ENCODE measurements around the gene TTLL8.

Gene TTLL8

DNA sequence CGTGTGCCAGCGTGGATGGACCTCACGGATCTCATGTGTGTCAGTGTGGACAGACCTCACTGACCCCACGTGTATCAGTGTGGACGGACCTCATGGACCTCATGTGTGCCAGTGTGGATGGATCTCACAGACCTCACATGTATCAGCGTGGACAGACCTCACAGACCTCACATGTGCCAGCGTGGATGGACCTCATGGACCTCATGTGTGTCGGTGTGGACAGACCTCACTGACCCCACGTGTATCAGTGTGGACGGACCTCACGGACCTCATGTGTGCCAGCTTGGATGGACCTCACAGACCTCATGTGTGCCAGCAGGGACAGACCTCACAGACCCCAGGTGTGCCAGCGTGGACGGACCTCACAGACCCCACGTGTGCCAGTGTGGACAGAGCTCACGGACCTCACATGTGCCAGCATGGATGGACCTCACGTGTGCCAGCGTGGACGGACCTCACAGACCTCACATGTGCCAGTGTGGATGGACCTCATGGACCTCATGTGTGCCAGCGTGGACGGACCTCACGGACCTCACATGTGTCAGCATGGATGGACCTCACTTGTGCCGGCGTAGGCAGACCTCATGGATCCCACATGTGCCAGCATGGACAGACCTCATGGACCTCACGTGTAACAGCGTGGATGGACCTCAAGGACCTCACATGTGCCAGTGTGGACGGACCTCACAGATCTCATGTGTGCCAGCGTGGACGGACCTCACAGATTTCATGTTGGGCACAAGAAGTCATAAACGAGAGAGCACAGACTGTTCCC, 18.2 kb downstream of the TTLL8 start:
- DNase-seq = no peak

DNA sequence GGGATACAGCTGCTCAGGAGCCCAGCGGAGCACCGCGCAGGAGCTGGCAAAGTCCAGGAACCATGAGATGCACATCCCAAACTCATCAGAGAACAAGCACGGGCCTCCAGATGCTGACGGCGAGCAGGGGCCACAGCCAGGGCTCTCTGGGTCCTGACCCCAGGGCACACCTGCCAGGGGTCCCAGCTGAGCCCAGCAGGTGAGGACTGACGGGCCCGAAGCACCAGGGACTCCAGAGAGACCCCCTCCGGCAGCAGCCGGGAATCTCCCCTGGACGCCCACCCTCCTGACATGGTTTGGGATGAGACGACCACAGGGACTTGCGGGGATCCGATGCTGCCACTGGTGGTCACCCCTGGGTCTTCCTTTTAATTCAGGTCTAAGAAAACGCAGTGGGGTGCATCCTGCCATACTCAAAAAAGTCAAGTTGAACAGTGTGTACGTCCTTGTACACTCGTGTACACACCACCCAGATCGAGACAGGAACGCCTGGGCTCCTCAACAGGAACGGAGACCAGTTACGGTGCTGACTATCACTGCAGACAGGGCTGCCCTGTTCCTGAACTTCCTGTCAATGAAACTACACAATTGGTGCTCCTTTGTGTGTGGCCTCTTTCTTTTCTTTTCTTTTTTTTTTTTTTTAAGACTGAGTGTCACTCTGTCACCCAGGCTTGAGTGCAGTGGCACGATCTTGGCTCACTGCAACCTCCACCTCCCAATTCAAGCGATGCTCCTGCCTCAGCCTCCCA, 21.9 kb downstream of the TTLL8 start:
- DNase-seq = no peak

DNA sequence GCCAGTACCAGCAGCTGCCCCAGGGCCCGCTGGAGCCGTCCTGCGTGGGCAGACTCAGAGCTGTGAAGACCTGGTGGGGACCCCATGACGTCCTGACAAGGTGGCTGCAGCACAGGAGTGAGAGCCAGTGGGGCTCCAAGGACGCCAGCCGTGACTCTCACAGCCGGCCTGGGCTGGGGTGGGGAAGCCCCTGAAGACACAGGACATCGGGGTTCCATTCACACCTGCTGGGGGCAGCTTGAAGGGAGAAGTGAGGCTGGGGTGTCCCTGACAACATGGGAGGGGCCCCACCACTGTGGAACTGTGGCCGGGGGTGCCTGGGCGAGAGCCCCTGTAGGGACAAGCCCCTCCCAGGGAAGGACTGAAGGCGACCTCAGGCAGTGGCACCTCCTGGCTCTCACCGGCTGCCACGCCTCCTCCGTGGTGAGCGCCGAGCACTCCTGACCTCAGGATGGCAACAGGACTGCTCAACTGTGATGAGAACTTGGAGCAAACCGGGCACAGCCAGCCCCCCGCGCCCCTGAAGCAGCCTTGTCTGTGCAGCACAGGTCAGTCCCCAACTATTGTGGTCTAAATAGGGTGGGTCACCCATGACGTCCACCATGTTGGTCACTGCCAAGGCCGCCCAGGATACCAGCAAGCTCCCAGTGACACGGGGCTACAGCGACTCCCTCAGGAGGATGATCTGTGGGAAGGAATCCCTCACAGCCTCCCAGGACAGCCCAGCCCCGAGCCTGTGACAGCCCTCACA, 22.8 kb downstream of the TTLL8 start:
- DNase-seq = no peak

DNA sequence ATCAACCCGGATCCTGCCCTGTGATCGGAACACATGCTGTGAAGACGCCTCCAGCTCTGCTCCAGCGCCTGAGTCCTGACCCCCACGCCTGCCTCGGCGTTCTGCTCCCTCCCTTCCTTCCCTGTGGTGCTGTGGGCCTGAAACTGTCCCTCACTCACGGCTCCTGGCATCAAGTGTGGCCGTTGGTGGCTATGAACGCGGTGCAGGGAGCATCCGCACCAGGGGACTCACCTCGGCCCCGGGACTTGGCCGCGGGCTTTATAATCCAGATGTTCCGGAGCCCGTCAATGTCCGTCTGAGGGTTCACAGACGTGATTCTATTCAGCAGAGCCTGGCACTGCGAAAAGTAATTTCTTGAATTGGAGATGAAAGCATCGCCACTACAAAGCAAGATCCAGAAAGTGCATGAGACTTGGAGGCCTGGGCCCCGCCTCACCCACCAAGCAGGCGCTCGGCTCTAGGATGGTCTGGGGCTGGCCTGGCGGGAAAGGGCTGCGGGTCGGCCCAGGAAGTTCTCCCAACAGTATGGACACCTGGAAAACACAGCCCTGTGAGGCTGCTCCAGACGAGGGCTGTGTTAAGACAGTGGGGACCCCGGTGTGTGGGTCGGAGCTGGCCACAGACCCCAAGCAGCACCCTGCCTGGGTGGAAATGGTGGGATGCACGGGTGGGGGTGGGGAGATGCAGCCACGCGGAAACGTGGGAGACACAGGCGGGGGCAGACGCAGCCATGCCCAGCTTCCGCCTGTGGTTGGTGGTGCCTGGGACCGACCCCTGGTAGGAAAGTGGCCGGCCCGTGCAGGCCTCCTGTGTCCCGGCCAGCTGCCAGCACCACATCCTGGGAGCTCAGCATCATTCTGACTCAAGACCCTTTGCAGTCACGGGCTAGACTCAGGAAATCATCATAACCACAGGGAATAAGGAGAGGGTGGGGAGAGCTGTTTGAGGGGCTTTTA, 23.7 kb downstream of the TTLL8 start:
- DNase-seq = no peak

DNA sequence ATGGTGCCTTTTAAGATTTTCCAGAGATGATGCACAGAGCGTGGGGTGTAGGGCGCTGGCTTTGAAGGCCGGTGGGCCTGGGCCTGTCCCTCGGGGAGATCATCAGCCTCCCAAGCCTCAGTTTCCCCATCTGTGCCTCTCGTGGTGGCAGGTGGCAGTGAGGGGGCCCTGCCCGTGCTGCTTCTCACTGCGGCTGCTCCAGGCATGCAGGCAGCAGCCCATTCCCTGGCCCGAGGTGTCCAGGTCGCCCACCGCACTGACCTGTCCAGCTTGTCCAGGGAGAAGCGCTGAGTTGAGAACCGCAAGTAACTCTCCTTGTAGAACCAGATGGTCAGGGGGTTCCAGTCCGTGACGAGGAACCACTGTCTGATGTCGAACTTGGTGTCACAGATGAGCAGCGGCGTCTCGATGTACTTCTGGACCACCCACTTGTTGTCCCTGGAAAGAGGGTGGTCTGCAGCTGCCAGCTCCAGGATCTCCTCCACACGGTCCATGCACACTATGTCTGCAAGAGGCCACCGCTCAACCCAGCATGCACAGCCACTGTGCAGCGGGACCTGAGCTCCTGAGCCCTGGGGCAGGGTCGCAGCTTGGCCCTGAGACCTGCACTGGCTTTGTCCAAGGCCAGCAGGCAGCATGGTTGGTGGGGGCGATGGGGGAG, 25.0 kb downstream of the TTLL8 start:
- DNase-seq = no peak

DNA sequence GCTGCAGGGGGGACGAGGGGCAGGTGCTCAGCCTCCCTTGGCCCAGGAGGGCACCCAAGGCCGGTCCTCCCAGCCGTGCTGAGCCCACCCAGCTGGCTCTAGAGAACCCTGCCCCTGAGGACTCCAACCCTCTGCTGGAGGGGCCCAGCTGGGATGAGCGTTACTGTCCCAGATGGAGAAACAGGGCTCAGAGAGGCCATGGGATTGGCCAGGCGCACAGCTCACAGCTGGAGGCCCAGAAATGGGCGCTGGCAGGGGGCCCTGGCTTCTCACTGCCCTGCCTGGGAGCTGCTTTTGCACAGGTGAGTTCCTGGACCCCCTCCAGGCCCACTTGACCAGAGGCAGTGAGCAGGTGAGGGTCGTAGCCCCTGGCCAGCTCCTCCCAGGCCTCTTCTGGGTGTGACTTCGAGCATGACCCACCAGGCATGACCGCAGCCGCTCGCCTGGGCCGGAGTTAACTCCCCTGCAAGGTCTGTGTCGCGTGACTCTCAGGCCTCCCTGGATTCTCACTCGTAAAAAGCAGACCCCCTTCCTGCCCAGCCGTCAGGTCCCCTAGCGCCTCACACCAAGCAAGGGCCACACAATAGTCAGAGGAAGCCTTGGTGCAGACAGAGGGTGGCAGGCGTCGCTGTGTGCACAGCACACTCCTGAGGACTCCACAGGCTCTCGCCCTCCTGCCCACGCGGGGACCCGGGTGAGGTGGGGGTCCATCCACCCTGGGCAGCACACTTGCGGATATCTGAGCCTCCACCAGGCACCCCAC, 25.8 kb downstream of the TTLL8 start:
- DNase-seq = no peak

DNA sequence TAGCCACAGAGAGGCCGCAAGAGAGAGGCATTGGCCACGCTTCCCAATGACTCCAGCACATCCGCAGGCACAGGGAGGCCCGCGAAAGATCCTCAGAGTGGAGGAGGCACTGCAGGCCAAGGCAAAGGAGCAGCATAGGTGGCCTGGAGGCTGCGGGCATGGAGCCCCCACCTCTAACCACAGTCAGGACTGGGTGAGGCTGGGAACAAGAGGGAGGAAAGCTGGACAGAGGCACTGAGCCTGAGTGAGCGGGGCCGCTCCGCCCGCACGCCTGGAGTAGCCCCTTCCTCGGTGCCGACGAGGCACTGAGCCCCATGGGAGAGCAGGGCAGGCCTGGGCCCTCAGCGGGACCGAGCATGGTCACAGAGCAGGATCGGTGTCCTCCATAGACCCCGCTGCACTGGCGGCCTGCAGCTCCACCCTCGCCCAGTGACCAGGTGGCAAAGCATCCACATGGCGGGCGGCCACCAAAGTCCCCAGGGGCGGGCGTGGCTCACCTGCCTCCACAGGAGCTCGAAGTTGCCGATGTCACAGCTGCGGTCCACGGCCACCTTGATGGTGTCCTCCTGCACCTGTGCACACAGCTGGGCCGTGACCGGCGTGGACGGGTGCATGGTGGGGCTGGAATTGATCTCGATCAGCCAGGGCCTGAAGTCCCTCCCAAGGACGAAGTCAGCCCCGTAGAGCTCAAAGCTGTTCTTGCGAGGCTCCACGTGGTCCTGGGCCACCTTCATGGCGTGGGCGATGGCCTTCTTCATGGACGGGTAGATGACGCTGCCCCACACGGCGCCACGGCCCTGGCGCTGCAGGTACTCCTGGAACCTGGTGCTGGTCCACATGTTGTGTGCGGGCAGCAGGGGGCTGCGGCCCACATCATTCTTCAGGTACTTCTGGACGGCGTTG, 26.7 kb downstream of the TTLL8 start:
- no peak for DNase-seq

DNA sequence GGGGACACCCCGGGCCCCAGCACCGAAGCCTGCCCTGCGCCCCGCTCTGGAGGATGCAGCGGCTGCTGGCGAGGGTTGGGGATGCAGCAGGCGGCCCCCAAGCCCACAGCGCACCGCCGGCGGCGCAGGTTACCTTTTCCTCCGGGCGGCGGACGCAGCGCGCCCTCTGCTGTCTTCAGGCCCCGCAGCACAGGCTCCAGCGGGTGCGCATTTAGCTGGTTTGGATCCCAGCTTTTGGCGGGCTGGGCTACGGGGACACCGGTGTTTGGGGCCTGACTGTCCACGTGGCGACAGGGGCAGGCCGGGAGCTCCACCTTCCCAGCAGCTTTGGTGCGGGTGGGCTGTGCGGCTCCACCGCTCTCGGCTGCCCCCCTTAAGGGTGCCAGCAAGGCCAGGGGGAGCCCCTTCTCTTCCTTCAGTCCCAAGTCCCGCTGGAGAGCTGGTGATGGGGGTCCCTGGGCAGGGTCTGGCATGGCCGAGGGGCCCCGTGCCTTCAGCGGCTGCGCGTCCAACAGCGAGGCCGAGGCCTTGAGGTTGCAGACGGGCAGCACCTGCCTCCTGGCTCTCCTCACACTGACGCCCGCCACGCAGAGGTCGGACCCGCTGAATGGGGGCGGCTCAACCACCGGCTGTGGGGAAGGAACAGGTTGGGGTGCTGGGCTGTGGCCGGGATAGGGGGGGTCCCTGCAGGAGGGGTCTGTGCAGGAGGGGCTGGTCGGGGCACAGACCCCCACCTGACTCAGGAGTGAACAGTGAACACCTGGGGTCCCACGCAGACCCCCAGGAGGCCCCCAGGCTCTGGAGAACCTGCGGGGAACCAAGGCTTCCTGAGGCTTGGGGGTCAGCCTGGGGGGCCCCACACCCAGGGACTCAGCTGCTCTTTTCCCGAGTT, 27.6 kb downstream of the TTLL8 start:
- peak; percentile 71 for DNase-seq

DNA sequence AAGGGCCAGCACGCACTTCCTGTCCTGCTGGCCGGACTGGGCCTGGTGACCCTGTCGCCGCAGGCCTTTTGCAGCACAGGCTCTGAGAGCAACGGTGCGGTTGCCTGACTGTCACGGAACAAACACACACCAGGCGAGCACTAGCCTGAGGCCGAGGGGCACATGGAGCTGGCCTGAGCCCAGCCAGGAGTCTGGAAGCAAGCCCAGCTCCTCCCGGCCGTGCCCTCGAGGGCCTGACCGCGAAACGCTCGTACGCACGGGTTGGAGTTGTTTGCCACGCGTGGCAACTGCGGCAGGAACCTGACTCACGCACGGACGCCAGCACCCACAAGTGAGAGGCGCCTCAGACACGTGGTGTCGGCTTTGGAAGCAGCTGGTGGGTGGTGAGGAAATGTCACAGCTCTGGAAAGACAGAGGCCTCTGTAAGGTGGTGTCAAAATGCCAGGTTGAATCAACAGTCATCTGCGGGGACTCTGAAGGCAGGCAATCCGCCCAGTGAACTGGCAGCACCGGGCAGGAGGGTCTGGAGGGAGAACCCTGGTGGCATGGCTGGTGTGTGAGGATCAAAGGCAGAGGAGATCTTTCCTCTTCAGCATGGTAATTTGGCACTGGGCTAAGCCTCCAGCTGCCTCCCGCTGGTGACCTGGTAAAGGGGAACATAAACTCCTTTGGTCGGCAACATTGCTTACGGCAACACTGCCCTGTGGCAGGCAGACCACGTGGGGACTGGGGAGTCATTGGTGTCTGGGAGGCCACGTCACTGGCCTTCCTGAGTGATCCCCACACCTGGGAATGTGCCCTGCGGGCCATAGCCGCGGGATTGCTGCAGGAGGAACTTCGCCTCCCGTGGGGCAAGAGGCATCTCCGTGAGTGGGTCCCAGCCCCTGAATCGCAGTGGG, 30.2 kb downstream of the TTLL8 start:
- DNase-seq = no peak

DNA sequence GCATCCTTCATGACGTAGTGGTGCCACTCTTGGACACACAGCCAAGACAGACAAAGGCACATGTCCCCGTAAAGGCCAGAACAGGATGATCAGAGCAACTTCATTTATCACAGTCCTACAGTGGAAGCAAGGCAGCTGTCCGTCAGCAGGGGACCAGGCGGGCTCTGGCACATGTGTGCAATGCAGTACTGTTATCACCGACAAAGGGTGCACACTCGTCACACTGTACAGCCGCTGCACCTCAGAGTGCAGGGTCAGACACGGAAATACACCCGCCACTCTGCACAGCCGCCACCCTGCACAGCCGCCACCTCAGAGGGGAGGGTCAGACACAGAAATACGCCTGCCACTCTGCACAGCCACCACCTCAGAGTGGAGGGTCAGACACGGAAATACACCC, 32.1 kb downstream of the TTLL8 start:
- DNase-seq = no peak

DNA sequence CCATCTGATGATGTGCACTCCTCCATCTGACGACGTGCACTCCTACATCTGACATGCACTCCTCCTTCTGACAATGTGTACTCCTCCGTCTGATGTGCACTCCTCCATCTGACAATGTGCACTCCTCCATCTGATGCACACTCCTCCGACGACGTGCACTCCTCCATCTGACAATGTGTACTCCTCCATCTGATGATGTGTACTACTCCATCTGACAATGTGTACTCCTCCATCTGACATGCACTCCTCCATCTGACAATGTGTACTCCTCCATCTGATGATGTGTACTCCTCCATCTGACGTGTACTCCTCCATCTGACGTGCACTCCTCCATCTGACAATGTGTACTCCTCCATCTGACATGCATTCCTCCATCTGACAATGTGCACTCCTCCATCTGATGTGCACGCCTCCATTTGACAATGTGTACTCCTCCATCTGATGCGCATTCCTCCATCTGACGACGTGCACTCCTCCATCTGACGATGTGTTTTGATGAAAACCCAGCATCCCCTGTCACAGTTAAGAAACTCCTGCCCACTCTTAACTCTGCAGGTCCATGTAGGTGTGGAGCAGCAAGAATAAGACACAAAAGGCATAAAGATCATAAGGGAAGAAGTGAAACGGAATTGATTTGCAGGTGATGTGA, 35.8 kb downstream of the TTLL8 start:
- no peak for DNase-seq

DNA sequence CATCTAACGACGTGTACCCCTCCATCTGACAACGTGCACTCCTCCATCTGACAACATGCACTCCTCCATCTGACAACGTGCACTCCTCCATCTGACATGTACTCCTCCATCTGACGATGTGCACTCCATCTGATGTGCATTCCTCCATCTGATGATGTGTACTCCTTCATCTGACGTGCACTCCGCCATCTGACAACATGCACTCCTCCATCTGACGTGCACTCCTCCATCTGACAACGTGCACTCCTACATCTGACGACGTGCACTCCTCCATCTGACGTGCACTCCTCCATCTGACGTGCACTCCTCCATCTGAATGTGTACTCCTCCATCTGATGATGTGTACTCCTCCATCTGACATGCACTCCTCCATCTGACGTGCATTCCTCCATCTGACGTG, 37.5 kb downstream of the TTLL8 start:
- DNase-seq = no peak

DNA sequence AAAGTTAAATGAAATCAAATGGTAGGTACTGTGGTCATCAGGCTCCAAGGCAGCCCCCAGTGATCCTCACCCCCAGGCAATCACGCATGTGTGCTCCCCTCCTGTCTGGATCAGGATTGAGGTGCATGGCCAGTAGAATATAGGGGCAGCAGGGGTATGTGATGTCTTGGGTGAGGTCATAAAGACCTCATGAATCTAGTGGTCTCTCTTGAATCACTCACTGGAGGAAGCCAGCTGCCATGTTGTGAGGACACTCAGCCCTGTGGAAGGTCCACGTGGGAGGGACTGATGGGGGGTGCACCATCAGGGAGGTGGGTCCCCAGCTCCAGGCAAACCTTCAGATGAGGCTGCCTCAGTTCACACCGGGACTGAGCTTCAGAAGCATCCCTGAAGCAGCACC, 38.8 kb downstream of the TTLL8 start:
- DNase-seq = no peak

DNA sequence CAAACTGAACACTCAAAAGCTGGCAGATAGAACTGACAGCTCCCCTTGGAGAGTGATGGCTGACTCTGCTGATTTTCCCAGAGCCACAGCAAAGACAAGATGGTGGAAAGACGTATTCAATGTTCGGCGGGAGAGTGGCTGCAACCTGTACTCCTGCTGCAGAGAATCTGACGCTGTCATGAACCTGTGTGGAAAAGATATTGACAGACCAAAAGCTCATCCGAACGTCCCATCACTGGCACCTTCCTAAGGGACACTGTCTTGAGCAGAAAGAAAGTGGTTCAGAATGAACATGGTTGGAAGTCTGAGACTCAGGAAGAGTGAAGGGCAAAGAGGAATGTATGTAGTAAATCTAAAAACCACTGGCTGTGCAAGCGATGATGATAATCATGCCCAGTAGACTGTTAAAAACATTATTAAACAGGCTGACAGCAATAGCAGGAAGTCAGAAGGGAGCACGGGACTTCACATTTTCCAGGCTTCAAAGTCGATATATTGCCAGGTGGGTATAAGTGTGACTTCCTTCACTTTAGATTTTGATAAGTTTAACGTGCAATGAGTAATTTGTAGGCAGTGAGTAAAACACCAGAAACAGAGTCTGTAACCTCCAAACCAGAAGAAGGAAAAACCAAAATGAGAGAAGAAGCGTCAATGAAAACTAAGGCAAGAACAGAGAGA, 39.4 kb downstream of the TTLL8 start:
- no peak for DNase-seq

DNA sequence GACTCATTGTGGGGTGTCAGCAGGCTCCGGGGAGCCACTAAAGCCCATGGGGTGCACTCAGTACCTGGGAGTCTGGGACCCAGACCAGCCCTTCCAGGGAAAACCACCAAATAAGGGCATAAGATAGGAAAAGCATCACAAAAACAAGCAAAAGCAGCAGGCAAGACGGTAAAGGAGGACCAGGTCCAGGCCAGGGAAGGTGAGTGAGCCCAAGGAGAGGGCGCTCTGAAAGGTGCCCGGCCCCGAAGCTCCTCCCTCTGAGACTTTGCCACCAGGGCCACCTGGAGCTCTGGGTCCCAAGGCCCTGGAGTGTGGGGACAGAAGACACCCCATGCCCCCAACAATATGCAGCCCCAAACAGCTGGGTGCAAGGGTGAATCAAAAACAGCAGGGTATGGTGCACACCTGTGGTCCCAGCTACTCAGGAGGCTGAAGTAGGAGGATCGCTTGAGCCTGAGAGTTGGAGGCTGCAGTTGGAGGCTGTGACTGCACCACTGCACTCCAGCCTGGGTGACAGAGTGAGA, 40.3 kb downstream of the TTLL8 start:
- DNase-seq = no peak

DNA sequence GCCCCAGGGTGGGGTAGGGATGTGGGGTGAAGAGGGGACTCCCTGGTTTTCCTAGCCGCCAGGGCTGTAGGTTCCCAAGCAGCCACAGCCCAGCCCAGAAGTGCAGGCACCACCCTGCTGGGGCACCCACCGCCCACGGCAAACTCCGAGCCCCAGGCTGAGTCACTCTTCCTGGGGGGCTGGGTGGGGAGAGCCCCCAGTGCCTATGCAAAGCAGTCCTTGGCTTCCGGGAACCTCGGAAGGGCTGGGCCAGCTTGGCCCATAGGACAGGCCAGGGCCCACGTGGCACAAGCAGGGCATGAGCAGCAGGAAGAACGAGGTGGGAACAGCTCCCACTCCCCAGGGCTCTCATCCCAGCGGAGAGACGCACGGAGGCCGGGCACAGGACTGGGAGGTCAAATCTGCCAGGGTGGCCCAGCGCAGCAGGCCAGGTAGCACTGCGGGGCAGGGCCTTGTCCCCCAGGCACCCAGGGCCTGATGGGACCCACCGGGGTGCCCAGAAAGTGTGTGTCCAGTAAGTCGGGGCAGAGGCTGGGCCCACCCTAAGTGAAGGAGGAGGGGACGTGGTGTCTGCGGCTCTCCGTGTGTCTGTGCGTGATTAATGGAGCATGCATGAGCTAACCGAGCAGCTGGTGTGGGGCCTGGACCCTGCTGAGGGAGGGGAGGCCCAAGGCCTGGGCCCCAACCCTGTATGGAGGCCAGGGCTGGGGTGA, 41.0 kb downstream of the TTLL8 start:
- no peak for DNase-seq
